IPS DF 4.7 (cell line): ENCODE measurements around the gene KCNJ14.
A peak's percentile ranks its signal among the peaks of the same experiment; 100 is the strongest.

ENCODE experiments used
- DNase-seq: peaks from one replicate; pipeline ENCODE4 v3.0.0-alpha.2; 2013; ENCODE audit warnings: low spot score; ENCODE audit errors: extremely low read depth

Gene KCNJ14

GRCh38 chr19:48445256-48445605, 10.1 kb upstream of the KCNJ14 start:
- no peak for DNase-seq

GRCh38 chr19:48445606-48446481, 9.5 kb upstream of the KCNJ14 start, which contains the start of gene GRWD1:
GRWD1 (plus strand) TSS chr19:48445983; CDS start chr19:48446006, 23 bp downstream.
- peak; percentile 91 for DNase-seq

- DNase-seq = no peak
These were observed 8.8 kb upstream of the KCNJ14 start for GRCh38 chr19:48446579-48446978.

GRCh38 chr19:48448563-48448962, 6.8 kb upstream of the KCNJ14 start:
- DNase-seq = no peak

GRCh38 chr19:48450441-48450840, 4.9 kb upstream of the KCNJ14 start:
- no peak for DNase-seq

GRCh38 chr19:48450863-48451262, 4.5 kb upstream of the KCNJ14 start:
- no peak for DNase-seq

GRCh38 chr19:48451624-48452023, 3.8 kb upstream of the KCNJ14 start:
- no peak for DNase-seq

GRCh38 chr19:48452289-48453190, 2.8 kb upstream of the KCNJ14 start:
- DNase-seq = no peak

GRCh38 chr19:48454150-48454730, 1.1 kb upstream of the KCNJ14 start:
- no peak for DNase-seq

- DNase-seq = no peak
These were observed 661 bp downstream of the KCNJ14 start for GRCh38 chr19:48455908-48456562.

GRCh38 chr19:48456864-48457263, 1.5 kb downstream of the KCNJ14 start:
- DNase-seq = no peak

GRCh38 chr19:48458016-48458415, 2.6 kb downstream of the KCNJ14 start:
- DNase-seq = no peak

- no peak for DNase-seq
These were observed 6.2 kb downstream of the KCNJ14 start for GRCh38 chr19:48461651-48461981.

GRCh38 chr19:48461982-48462655, 6.7 kb downstream of the KCNJ14 start:
- DNase-seq = no peak

GRCh38 chr19:48465215-48465614, 9.8 kb downstream of the KCNJ14 start:
- no peak for DNase-seq

- DNase-seq = no peak
These were observed 11.4 kb downstream of the KCNJ14 start for GRCh38 chr19:48466561-48467325.

GRCh38 chr19:48468772-48469288, 13.5 kb downstream of the KCNJ14 start:
- no peak for DNase-seq

- no peak for DNase-seq
These were observed 14.0 kb downstream of the KCNJ14 start, which contains the start of gene CYTH2 for GRCh38 chr19:48469289-48469881. CYTH2 (plus strand) TSS chr19:48469369; CDS start chr19:48469508, 139 bp downstream.

GRCh38 chr19:48469934-48470680, 14.7 kb downstream of the KCNJ14 start:
- no peak for DNase-seq
